ENCODE results near the gene ZDHHC6.
A peak's percentile ranks its signal among the peaks of the same experiment; 100 is the strongest.

Gene ZDHHC6, protein sequence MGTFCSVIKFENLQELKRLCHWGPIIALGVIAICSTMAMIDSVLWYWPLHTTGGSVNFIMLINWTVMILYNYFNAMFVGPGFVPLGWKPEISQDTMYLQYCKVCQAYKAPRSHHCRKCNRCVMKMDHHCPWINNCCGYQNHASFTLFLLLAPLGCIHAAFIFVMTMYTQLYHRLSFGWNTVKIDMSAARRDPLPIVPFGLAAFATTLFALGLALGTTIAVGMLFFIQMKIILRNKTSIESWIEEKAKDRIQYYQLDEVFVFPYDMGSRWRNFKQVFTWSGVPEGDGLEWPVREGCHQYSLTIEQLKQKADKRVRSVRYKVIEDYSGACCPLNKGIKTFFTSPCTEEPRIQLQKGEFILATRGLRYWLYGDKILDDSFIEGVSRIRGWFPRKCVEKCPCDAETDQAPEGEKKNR

DNA sequence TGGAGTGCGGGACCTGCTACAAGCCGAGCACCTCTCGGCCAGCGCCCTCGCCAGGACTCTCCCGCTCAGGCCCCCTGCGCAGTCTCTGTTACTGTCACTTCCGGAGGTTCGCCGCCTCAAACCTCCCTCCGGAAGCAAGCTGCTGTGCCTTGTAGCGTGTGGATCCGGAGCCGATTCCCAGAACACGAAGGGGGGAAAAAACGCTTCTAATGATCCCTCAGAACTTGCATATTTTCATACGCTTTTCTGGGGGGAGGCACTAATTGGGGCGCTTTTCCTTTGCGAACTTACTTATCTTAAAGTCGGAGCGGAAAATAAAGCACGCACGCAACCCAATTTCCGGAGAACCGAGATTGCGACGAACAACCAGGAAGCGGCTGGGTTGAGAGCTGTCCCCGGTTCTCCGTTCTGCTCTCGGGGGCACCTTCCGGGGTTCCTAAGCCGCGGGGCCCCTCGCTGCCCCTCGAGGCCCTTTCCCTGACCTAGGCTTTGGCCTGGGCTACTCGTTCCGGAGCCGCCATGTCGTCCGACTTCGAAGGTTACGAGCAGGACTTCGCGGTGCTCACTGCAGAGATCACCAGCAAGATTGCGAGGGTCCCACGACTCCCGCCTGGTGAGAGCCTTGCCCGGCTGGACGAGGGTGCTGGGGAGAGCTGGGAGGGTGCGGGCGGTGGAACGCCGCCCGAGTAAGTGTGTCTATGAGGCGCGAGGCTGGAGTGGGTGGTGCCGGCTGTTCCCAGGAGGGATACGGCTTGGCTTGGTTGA is at the start of gene ZDHHC6, which contains the start of gene VTI1A:
ZDHHC6 (minus strand) TSS at position 60 of the 765 bp plus-strand sequence. CDS start 1,478 bp downstream, outside the sequence.
VTI1A (plus strand) TSS at position 361 of the 765 bp plus-strand sequence; CDS start at position 520, 159 bp downstream.
- peak; percentile 42 for DNase-seq (ENCODE audit: extremely low read depth, low read depth)
- TF ChIP-seq, protein P1, sequence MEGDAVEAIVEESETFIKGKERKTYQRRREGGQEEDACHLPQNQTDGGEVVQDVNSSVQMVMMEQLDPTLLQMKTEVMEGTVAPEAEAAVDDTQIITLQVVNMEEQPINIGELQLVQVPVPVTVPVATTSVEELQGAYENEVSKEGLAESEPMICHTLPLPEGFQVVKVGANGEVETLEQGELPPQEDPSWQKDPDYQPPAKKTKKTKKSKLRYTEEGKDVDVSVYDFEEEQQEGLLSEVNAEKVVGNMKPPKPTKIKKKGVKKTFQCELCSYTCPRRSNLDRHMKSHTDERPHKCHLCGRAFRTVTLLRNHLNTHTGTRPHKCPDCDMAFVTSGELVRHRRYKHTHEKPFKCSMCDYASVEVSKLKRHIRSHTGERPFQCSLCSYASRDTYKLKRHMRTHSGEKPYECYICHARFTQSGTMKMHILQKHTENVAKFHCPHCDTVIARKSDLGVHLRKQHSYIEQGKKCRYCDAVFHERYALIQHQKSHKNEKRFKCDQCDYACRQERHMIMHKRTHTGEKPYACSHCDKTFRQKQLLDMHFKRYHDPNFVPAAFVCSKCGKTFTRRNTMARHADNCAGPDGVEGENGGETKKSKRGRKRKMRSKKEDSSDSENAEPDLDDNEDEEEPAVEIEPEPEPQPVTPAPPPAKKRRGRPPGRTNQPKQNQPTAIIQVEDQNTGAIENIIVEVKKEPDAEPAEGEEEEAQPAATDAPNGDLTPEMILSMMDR (IDR thresholded peaks at IDR 0.05; ENCODE audit: low read depth, low read length), result peak; percentile 33

DNA sequence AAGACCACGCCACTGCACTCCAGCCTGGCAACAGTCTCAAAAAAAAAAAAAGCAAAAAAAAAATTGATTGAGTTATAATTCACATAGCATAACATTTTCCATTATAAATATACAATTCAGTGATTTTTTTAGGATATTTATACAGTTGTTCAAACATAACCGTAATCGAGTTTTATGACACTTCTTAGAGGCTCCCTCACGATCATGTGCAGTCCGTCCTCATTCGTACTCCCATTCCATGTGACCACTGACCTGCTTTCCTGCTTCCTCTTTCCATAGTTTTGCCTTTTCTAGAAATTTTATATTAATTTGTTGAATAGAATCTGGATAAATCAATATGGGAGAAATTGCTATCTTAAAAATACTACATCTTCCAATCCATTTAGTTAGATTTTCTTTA is 46.0 kb upstream of the ZDHHC6 start:
- TF ChIP-seq, protein P1 (IDR thresholded peaks at IDR 0.05; ENCODE audit: low read depth, low read length), result no peak
- no peak for DNase-seq (ENCODE audit: extremely low read depth, low read depth)

DNA sequence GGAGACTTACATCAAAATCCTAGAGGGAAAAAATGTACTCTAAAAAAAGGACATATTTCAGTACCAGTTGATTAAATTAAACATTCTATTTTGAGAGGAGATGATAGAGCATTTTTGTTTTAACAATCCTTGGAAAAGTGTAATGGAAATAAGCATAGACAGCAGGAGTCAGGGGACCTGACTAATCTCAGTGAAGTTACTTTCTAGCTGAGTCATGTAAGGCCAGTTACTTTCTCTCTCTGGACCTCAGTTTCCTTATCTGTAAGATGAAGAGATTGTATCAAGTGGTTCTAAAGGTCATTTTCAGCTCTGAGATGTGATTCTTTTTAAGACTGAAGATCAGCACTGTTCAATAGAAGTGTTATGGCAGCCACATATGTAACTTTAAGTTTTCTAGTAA is 44.4 kb upstream of the ZDHHC6 start:
- TF ChIP-seq, protein P1 (IDR thresholded peaks at IDR 0.05; ENCODE audit: low read depth, low read length), result no peak
- no peak for DNase-seq (ENCODE audit: extremely low read depth, low read depth)

DNA sequence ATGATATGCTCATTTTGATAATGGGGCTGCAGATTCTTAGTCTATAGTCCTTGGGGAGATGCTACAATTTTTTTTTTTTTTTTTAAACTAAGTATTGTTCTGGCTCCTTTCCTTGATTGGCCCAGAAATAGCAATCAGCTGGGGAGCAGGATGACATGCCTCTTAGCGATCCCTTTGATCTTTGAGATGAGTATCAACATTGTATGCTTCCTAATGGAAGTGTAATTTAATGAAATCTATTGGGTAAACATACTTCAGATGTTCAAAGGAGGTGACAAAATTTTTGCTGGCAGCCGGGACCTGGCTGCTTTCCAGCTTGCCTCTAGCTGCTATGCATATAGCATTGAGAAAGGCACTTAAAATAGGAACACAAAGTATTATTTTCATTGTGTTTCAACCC is 43.8 kb upstream of the ZDHHC6 start:
- no peak for DNase-seq (ENCODE audit: extremely low read depth, low read depth)

DNA sequence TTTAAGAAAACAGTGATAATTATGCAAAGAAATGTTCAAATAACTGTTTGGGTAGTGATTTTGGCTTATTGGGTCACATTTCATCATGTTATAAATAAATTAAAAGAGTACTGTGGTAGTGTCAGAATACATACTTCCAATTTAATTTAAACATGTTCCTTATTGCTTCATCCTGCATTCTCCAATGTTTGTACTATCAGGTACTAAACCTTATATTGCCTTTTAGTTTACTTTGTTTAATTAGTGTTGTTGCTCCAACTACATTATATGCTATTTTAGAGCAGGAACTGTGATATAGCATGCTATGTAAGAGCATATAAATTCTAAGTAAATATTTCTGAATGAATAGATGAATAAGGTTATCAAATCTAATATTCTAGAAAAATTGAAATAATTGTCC is 41.2 kb upstream of the ZDHHC6 start:
- DNase-seq (ENCODE audit: extremely low read depth, low read depth), result no peak
- TF ChIP-seq, protein P1 (IDR thresholded peaks at IDR 0.05; ENCODE audit: low read depth, low read length), result no peak

More for the DNA sequence above, 43.8 kb upstream of the ZDHHC6 start:
- TF ChIP-seq, protein P1 (IDR thresholded peaks at IDR 0.05; ENCODE audit: low read depth, low read length), result no peak

DNA sequence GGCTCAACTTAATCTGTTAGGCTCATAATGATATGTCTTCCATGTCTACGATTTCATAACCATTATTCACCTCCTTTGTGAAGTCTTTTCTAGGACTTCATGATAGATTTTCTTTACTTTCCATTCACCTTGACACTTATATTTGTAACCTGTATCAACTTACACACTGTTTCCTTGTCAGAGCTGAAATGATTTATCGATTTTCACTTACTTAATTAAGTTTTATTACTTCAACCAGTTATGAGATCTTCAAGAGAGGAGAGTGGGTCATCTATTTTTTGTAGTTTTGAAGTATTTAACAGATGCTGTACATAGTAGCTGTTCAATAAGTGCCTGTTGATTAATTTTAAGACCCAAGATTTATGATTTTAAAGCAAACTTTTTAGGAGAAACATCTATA is 37.7 kb upstream of the ZDHHC6 start:
- DNase-seq (ENCODE audit: extremely low read depth, low read depth), result no peak
- TF ChIP-seq, protein P1 (IDR thresholded peaks at IDR 0.05; ENCODE audit: low read depth, low read length), result no peak

DNA sequence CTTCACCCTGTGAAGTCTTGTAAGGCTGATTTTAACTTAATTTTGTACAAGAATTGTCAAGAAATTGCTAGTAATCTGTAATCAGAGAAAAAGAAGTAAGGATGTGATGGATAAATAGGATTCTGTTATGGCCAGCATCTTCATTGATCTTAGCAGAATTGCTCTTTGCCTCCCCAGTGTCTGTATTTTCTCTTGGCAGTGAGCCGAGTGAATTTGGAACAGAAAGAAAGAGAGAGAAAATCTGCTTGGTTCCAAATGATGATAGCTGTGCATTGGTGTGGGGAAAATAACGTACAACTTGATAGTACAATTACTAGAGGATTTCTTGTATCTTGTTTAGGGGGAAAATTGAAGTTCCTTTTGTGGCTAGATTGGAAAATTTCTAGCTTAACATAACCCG is 34.9 kb upstream of the ZDHHC6 start:
- TF ChIP-seq, protein P1 (IDR thresholded peaks at IDR 0.05; ENCODE audit: low read depth, low read length), result no peak
- no peak for DNase-seq (ENCODE audit: extremely low read depth, low read depth)
